ENCODE results near the gene MYH11. TPM values are rescaled to one million over a fixed set of nuclear protein-coding genes. Genes with fewer than 3 reads are reported as not detected.

The MYH11 gene
- total and polyA plus RNA-seq, 2 experiments from 2014 or later, result 1.6 to 5.9 TPM

DNA sequence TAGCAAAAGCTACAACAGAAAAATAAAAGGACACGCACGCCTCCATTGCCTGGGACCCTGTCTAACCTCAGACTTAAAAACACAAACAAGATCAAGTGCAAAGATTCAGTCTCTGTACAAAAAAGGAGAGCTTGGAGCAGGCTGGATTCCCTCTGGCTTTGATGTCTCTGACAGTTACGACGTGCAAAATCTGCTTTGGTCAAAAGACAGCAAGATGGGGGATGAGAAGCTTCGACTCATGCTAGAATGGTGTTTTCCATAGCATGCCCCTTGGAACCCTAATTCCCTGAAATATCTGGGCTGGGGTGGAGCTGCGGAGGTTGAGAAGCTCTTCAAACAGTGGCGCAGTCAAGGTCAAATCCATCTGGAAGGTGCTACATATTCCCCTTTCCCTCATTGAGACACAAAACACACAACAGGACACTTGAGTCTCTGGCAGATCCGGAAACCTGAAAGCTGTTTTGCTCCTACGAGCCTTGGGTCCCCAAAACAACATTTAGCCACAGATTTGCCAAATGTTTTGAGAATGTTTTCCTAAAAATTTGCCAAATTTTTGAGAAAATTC is 9.1 kb downstream of the MYH11 start:
- Histone ChIP-seq H3K27me3 (ENCODE audit: insufficient read depth) (no peaks in the 10 kb centered on the region), H3K9me2 (ENCODE audit: insufficient read depth) (no peaks in the 10 kb centered on the region), H3K4me3 (no peak overlapping the region), H3K79me2 (replicated peaks; ENCODE audit: insufficient read depth) (no peaks in the 10 kb centered on the region), H3K36me3 (ENCODE audit: insufficient read depth) (no peaks in the 10 kb centered on the region), H3F3A (replicated peaks; ENCODE audit: low read depth) (no peaks in the 10 kb centered on the region), H3K4me2 (no peak overlapping the region), H3K4me1 (ENCODE audit: insufficient read depth) (no peaks in the 10 kb centered on the region), H4K20me1 (replicated peaks; ENCODE audit: insufficient read depth) (no peaks in the 10 kb centered on the region), H3K27ac (ENCODE audit: low read depth) (no peak overlapping the region), H2AFZ (no peak overlapping the region)
- no peak overlapping the region for H3K27ac Mint-ChIP-seq
- TF ChIP-seq CREB1 (CRISPR knock-in tag; IDR thresholded peaks at IDR 0.05; ENCODE audit: low read depth), result no peak
- TF ChIP-seq, protein P1, sequence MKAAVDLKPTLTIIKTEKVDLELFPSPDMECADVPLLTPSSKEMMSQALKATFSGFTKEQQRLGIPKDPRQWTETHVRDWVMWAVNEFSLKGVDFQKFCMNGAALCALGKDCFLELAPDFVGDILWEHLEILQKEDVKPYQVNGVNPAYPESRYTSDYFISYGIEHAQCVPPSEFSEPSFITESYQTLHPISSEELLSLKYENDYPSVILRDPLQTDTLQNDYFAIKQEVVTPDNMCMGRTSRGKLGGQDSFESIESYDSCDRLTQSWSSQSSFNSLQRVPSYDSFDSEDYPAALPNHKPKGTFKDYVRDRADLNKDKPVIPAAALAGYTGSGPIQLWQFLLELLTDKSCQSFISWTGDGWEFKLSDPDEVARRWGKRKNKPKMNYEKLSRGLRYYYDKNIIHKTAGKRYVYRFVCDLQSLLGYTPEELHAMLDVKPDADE (IDR thresholded peaks at IDR 0.05), result no peak
- peaks cover 7% of the 10 kb centered on the region for H3K27me3 Mint-ChIP-seq (ENCODE audit: insufficient read depth, low read depth, poor library complexity)
- H3K4me3 Mint-ChIP-seq, result no peak overlapping the region
- no peak for ATAC-seq
- H3K36me3 Mint-ChIP-seq (ENCODE audit: low read depth), result no peaks in the 10 kb centered on the region
- no peak for DNase-seq (ENCODE audit: low spot score)
- no peaks in the 10 kb centered on the region for H3K4me1 Mint-ChIP-seq
- H3K9me3 Mint-ChIP-seq, result no peaks in the 10 kb centered on the region

DNA sequence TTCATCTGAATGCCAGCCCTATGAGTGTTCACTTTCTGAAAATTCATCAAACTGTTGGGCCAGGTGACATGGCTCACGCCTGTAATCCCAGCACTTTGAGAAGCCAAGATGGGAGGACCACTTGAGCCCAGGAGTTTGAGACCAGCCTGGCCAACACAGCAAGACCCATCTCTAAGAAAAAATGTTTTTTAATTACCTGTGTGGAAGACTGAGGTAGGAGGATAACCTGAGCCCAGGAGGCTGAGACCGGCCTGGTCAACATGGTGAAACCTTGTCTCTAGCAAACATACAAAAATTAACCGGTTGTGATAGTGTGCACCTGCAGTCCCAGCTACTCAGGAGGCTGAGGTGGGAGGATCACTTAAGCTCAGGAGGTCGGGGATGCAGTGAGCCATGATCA is 10.3 kb downstream of the MYH11 start:
- ATAC-seq, result no peak
- TF ChIP-seq, protein P1 (IDR thresholded peaks at IDR 0.05), result no peak
- TF ChIP-seq, protein P2, sequence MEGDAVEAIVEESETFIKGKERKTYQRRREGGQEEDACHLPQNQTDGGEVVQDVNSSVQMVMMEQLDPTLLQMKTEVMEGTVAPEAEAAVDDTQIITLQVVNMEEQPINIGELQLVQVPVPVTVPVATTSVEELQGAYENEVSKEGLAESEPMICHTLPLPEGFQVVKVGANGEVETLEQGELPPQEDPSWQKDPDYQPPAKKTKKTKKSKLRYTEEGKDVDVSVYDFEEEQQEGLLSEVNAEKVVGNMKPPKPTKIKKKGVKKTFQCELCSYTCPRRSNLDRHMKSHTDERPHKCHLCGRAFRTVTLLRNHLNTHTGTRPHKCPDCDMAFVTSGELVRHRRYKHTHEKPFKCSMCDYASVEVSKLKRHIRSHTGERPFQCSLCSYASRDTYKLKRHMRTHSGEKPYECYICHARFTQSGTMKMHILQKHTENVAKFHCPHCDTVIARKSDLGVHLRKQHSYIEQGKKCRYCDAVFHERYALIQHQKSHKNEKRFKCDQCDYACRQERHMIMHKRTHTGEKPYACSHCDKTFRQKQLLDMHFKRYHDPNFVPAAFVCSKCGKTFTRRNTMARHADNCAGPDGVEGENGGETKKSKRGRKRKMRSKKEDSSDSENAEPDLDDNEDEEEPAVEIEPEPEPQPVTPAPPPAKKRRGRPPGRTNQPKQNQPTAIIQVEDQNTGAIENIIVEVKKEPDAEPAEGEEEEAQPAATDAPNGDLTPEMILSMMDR (conservative IDR thresholded peaks at IDR 0.05; ENCODE audit: low read depth in 2 of 2), result no peak
- no peak for TF ChIP-seq ZNF331 (CRISPR knock-in tag; IDR thresholded peaks at IDR 0.05; ENCODE audit: low read depth)
- H3K36me3 ChIP-seq (ENCODE audit: insufficient read depth), result no peaks in the 10 kb centered on the region
- peaks cover 11% of the 10 kb centered on the region for H3K27me3 Mint-ChIP-seq (ENCODE audit: insufficient read depth, low read depth, poor library complexity)
- H3K4me1 ChIP-seq (ENCODE audit: insufficient read depth), result no peaks in the 10 kb centered on the region
- H3K4me3 Mint-ChIP-seq, result no peak overlapping the region
- H4K20me1 ChIP-seq (replicated peaks; ENCODE audit: insufficient read depth), result no peaks in the 10 kb centered on the region
- no peak for DNase-seq (ENCODE audit: low spot score)
- no peaks in the 10 kb centered on the region for H3K9me3 Mint-ChIP-seq
- H2AFZ ChIP-seq, result no peak overlapping the region
- H3K9me2 ChIP-seq (ENCODE audit: insufficient read depth), result no peaks in the 10 kb centered on the region
- H3K4me3 ChIP-seq, result no peak overlapping the region
- no peaks in the 10 kb centered on the region for H3K4me1 Mint-ChIP-seq
- no peaks in the 10 kb centered on the region for H3F3A ChIP-seq (replicated peaks; ENCODE audit: low read depth)
- H3K27ac ChIP-seq (ENCODE audit: low read depth), result no peak overlapping the region
- no peak overlapping the region for H3K4me2 ChIP-seq
- H3K27me3 ChIP-seq (ENCODE audit: insufficient read depth), result no peaks in the 10 kb centered on the region
- H3K27ac Mint-ChIP-seq, result no peak overlapping the region
- H3K36me3 Mint-ChIP-seq (ENCODE audit: low read depth), result no peaks in the 10 kb centered on the region
- H3K79me2 ChIP-seq (replicated peaks; ENCODE audit: insufficient read depth), result no peaks in the 10 kb centered on the region
